Stimulated activated CD8-positive, alpha-beta memory T cell treated with anti-CD3 and anti-CD28 coated beads, Interleukin-7, amount 100 ng/mL, for 24 hours (primary cell): Measurements from ENCODE around the gene DUSP1.

ENCODE experiments used
- DNase-seq: peaks from one replicate; pipeline ENCODE4 v3.0.0-alpha.2; 2020; ENCODE audit warnings: low read depth

The DUSP1 gene

GRCh38 chr5:172723508-172723907 lies 47.5 kb downstream of the DUSP1 start:
- no peak for DNase-seq

- no peak for DNase-seq
Measured at GRCh38 chr5:172722327-172722815, 48.6 kb downstream of the DUSP1 start.

GRCh38 chr5:172721455-172722326 lies 49.3 kb downstream of the DUSP1 start:
- DNase-seq: no peak

GRCh38 chr5:172720655-172721054 lies 50.3 kb downstream of the DUSP1 start:
- DNase-seq: no peak

GRCh38 chr5:172719211-172719610 lies 51.8 kb downstream of the DUSP1 start:
- DNase-seq: no peak

- DNase-seq: no peak
Measured at GRCh38 chr5:172718527-172719114, 52.4 kb downstream of the DUSP1 start.
